Activated B cell treated with CpG ODN at 0.5 μM for 24 hours (primary cell): ENCODE results near the gene MYOZ2. TPM values are rescaled to one million over a fixed set of nuclear protein-coding genes. Genes with fewer than 3 reads are reported as not detected.

Experiments
- ATAC-seq: fragments of 200-7000 bp; cut with Tn5 transposase; one replicate; pipeline ENCODE4 v1.10.0; 2021; ENCODE audit warnings: low read depth, mild to moderate bottlenecking, moderate library complexity
- CTCF ChIA-PET: fragments of 350-600 bp; sonication (Branson Sonifier 250); formaldehyde crosslinking; loops from one replicate; lab custom pipeline; 2021; ENCODE audit warnings: antibody characterized with exemption; lab: Charles Lee
- POLR2A ChIA-PET: fragments of 350-600 bp; sonication (Branson Sonifier 250); formaldehyde crosslinking; loops from one replicate; lab custom pipeline; 2021; ENCODE audit warnings: antibody characterized with exemption; lab: Charles Lee
- DNase-seq: peaks from one replicate; pipeline ENCODE4 v3.0.0; 2022
- H3K27ac Mint-ChIP-seq: one replicate; pipeline ENCODE4 v1.8.0; 2020; ENCODE audit warnings: mixed read lengths
- H3K27me3 Mint-ChIP-seq: one replicate; pipeline ENCODE4 v1.8.0; 2021; ENCODE audit warnings: mixed read lengths
- H3K36me3 Mint-ChIP-seq: one replicate; pipeline ENCODE4 v1.8.0; 2021; ENCODE audit warnings: low read depth, mixed read lengths
- H3K4me1 Mint-ChIP-seq: one replicate; pipeline ENCODE4 v1.8.0; 2021; ENCODE audit warnings: mixed read lengths
- H3K4me3 Mint-ChIP-seq: one replicate; pipeline ENCODE4 v1.8.0; 2020; ENCODE audit warnings: mild to moderate bottlenecking, mixed read lengths
- H3K9me3 Mint-ChIP-seq: one replicate; pipeline ENCODE4 v1.8.0; 2020; ENCODE audit warnings: mixed read lengths
- CTCF ChIP-seq: fragments of 200-600 bp; IDR thresholded peaks from one replicate; pipeline ENCODE4 v1.8.0; 2022; ENCODE audit warnings: antibody characterized with exemption, mild to moderate bottlenecking
- intact Hi-C: fragments of 100-400 bp; cut with micrococcal nuclease; formaldehyde crosslinking; loops from one replicate; pipeline ENCODE4 v1.15.1; 2024
- total RNA-seq: library from RNA; stranded (reverse); gene quantifications from 2 replicates; pipeline ENCODE4 v1.2.3, GENCODE V29; 2022

The MYOZ2 gene
- total RNA-seq = not detected in 2 replicates

- ChIA-PET CTCF (no interaction called here), POLR2A (no interaction called here)
- no peaks in the 10 kb centered on the region for H3K27me3 Mint-ChIP-seq
- intact Hi-C loops = no loop called here
- no peaks in the 10 kb centered on the region for H3K36me3 Mint-ChIP-seq
- peaks cover 23% of the 10 kb centered on the region for H3K4me1 Mint-ChIP-seq
- no peak within 1 kb of the TSS for H3K27ac Mint-ChIP-seq
- TF ChIP-seq CTCF = no peak
- no peaks in the 10 kb centered on the region for H3K9me3 Mint-ChIP-seq
- ATAC-seq (no peak), DNase-seq (no peak)
- no peak within 1 kb of the TSS for H3K4me3 Mint-ChIP-seq
Measured at GRCh38 chr4:119135721-119136121, at the start of gene MYOZ2. TSS of gene MYOZ2 (plus strand) at chr4:119135832. CDS start at chr4:119136526, 694 bp downstream.

- CTCF ChIA-PET = interaction anchor here (0.7 to 1.3 kb wide), 2 partner anchors 168 to 200 kb away, joined by 3 to 4 read pairs; no protein-coding TSS in a partner anchor
- no peaks in the 10 kb centered on the region for H3K9me3 Mint-ChIP-seq
- no peak for TF ChIP-seq CTCF
- H3K4me3 Mint-ChIP-seq = no peak overlapping the region
- POLR2A ChIA-PET = interaction anchor here (0.6 to 1.7 kb wide), 2 partner anchors 126 to 127 kb away, joined by 7 read pairs; partner anchors contain the start of gene USP53
- no peak for ATAC-seq
- H3K36me3 Mint-ChIP-seq = no peaks in the 10 kb centered on the region
- H3K4me1 Mint-ChIP-seq = peaks cover 20% of the 10 kb centered on the region
- DNase-seq = no peak
- intact Hi-C loops = loop anchor here (1.0 kb wide), 1 partner anchor 199 kb away; no protein-coding TSS in a partner anchor
- no peaks in the 10 kb centered on the region for H3K27me3 Mint-ChIP-seq
- no peak overlapping the region for H3K27ac Mint-ChIP-seq
Measured at GRCh38 chr4:119087121-119087520, 48.5 kb upstream of the MYOZ2 start.

GRCh38 chr4:119087656-119088055, 48.0 kb upstream of the MYOZ2 start:
- DNase-seq (no peak), ATAC-seq (no peak)
- ChIA-PET CTCF (interaction anchor here (1.3 kb wide), 1 partner anchor 199 kb away, joined by 3 read pairs; no protein-coding TSS in a partner anchor), POLR2A (interaction anchor here (0.6 to 1.7 kb wide), 2 partner anchors 125 to 127 kb away, joined by 7 read pairs; partner anchors contain the start of gene USP53)
- intact Hi-C loops = loop anchor here (1.0 kb wide), 1 partner anchor 199 kb away; no protein-coding TSS in a partner anchor
- Mint-ChIP-seq H3K36me3 (no peaks in the 10 kb centered on the region), H3K4me3 (no peak overlapping the region), H3K27me3 (no peaks in the 10 kb centered on the region), H3K4me1 (peaks cover 20% of the 10 kb centered on the region), H3K9me3 (no peaks in the 10 kb centered on the region), H3K27ac (no peak overlapping the region)
- no peak for TF ChIP-seq CTCF

GRCh38 chr4:119093042-119093827, 42.4 kb upstream of the MYOZ2 start:
- H3K36me3 Mint-ChIP-seq = no peaks in the 10 kb centered on the region
- TF ChIP-seq CTCF = no peak
- H3K9me3 Mint-ChIP-seq = no peaks in the 10 kb centered on the region
- intact Hi-C loops = no loop called here
- ChIA-PET CTCF (no interaction called here), POLR2A (no interaction called here)
- peaks cover 8% of the 10 kb centered on the region for H3K27me3 Mint-ChIP-seq
- H3K27ac Mint-ChIP-seq = no peak overlapping the region
- ATAC-seq = no peak
- DNase-seq = no peak
- H3K4me3 Mint-ChIP-seq = no peak overlapping the region
- peaks cover 3% of the 10 kb centered on the region for H3K4me1 Mint-ChIP-seq

GRCh38 chr4:119097282-119097900, 38.2 kb upstream of the MYOZ2 start:
- DNase-seq = no peak
- H3K4me3 Mint-ChIP-seq = no peak overlapping the region
- intact Hi-C loops = no loop called here
- TF ChIP-seq CTCF = no peak
- POLR2A ChIA-PET = no interaction called here
- no peak for ATAC-seq
- peaks cover 8% of the 10 kb centered on the region for H3K27me3 Mint-ChIP-seq
- H3K36me3 Mint-ChIP-seq = no peaks in the 10 kb centered on the region
- CTCF ChIA-PET = no interaction called here
- H3K9me3 Mint-ChIP-seq = no peaks in the 10 kb centered on the region
- peaks cover 3% of the 10 kb centered on the region for H3K4me1 Mint-ChIP-seq
- H3K27ac Mint-ChIP-seq = no peak overlapping the region
